Cerebellar nuclear complex (tissue), 1 donor: ENCODE measurements around the gene EYA2.

ENCODE experiments used
- DNase-seq, 2 experiments: peaks; one replicate each; lab custom pipeline; 2025; lab: John Stamatoyannopoulos, UW

EYA2 gene

DNA sequence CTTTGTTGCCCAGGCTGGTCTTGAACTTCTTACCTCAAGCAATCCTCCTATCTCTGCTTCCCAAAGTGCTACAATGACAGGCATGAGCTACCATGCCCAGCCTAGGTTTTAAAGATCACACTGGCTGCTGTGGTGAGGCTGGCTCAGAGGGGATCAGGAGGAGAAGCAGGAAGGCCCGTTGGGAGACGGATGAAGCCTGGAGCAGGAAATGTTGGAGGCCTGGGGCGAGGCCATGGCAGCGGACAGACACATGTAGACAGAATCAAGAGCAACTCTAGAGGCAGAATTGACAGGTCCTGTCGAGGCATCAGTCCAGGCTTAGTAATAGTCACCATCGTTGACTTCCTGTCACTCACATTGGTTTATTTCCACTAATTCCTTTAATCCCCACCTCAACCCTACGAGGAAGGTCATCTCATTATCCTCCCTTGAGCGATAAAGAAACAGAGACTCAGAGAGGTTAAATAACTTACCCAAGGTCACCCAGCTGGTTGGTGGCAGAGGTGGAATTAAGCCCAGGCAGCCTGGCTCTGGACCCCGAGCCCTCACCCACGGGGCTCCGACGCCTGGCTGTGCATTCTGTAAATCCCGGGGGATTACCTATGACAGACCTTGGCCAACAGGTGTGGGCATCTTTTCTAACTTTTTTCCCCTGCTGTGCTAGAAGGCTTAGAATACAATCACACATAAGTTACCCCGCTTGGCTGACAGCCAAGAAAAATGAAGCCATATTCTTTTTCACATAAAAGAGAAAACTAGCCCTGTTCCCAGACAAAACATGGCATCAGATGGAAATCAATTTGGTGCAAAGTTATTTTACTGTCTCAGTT is 113.4 kb downstream of the EYA2 start:
- DNase-seq: no peak

DNA sequence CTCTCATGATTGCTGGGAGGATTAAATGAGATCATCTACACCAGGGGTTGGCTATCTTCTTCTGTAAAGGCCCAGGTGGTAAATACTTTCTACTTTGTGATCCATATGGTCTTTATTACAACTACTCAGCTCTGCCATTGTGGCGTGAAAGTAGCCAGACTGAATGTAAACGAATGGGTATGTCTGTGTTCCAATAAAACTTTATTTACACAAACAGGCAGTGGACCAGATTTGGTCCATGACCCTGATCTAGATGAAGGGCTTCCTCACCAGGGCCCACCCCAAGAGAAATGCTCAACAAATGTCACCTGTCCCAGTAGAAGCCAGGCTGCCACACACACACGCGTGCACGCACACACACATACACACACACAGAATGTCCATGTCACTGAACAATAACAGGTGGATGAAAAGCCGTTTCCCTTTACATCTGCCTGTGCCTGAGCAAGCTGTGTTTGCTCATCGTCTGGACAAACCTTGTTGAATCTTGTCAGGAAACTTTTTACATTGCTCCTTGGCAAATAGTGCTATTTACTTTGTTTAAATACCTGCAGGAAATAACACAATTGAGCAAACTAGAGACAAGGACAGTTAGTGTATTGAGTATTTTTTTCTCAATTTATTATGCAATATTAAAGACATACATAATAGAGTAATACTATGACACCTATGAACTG is 114.3 kb downstream of the EYA2 start:
- DNase-seq: no peak

DNA sequence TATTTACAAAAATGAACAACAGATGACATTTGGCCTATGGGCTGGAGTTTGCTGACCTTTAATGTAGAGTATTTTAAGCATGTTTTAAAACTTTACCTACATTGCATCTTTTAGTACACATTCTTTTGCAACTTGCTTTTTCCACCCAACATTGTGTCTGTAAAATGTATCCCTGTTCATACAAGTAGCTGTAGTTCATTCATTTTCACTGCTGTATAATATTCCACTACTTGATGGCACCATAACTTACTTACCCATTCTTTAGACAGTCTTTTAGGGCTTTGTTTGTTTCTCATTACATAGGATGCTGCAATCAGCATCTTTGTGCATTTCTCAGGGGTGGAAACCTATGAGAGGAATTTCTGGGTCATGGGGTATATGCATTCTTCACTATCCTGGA is 115.1 kb downstream of the EYA2 start:
- DNase-seq: no peak

DNA sequence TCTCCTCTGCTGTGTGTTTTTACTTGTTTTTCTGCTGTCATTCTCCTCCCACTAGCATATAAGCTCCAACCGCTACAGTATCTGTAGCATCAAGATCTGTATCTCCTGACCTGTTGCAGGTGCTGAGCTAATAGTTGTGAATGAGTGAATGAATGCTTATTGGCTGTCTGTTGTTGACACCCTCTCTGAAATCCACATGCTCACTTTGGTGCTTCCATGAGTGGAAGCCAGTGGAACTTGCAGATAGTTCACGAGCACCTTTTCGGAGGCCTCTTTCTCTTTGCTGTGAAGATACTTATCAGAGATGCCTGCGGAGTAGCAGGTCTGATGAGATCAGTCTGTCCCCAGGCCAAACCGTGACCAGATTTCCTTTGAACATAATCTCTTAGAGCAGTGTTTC is 117.3 kb downstream of the EYA2 start:
- no peak for DNase-seq

DNA sequence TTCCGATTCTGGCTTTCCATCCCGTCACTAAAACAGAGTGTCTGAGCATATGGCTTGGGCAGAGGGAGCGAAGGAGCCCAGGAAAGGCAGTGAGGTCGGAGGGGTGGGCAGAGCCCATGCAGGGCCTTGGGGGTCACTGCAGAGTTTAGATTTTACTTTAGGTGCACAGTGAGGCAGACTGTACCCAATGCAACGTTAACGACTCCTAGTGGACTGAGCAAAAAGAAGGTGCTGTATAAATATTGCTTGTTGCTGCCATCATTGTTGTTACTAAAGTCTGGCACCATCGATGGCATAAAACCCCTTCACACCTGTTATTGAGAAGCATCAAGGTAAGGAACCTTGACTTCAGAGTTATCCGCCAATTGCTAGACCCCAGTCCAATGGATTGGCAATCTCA is 119.0 kb downstream of the EYA2 start:
- DNase-seq: no peak

DNA sequence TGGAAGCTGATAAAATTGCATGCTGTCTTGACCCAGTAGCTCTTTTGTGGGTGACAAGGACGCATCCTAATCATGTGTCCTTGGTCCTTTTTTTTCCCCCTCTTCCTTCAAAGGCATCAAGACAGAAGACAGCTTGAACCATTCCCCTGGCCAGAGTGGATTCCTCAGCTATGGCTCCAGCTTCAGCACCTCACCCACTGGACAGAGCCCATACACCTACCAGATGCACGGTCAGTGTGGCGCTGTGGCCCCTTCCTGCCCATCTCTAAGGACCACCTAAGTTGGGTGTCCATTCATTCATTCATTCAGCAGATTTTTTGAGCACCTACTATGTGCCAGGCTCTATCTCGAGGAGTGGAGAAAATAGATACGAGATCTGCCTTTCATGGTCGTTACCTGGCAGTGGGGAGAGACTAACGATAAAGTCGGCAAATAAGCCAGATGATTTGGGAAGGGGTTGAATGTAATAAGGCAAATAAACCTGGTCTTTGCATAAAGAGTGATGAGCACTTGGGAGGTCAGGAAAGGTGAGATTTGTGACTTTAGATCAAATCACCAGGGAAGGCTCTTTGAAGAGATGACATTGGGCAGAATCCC is 121.5 kb downstream of the EYA2 start:
- no peak for DNase-seq

DNA sequence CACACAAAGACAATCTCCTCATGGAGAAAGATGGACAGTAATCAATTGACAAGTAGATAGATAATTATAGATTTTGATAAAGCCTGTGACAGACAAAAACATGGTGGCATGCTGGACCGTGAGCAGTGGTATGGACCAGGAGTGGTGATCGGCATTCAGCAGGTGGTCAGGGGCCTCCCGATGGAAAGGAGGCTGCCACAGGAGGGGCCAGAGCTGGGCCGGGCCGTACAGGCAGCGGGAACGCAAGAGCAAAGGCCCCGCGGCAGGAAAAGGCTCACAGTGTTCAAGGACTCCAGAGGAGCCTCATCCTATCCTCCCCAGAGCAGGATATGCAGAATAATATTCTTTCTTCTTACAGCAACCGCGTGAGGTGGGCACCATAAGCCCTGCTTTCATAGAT is 123.7 kb downstream of the EYA2 start:
- DNase-seq: no peak

DNA sequence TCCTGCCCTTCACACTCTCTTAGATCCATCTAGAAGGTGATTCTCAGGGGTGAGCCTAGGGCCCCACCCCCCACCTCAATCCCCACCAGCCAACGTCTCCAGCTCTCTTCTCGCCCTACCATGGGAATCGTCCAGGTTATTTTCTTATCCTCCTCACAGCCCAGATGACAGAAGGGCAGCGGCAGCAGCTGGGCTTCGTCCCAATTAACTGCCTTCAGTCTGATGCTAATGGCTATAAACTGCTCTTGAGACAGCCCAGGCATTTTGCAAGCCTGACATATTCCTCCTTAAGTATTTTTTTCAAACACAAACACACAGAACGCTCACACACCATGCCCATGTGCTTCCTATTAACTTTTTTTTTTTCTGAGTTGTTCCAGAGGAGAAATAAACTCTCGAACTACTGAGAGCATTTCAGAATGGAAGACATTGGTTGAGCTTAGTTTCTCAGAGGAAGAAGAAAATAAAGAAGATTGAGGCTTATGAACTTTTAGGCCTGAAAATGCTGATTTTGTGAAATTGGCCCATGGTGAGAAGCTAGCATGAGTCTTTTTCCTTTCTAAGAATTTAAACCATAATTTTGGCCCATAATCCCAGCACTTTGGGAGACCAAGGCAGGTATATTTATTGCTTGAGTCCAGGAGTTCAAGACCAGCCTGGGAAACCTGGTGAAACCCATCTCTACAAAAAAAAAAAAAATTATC is 124.6 kb downstream of the EYA2 start:
- no peak for DNase-seq

DNA sequence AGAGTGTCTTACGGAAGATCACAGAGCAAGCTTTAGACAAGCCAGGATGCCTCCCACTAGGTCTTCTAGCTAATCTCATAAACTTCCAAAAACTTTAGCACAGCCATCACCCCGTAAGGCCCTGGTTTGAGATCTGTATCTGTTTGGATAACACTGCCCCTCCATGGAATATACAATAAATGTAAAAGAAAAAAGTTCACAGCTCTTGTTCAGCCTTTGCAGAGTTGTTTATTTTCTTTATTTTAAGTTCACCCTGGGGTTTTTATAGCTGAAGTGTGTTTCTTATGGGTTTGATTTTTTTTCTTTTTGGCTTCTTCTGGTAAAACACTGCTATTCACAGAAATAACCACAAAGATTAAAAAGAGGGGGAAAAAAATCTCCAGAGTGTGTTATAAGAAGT is 125.6 kb downstream of the EYA2 start:
- no peak for DNase-seq

DNA sequence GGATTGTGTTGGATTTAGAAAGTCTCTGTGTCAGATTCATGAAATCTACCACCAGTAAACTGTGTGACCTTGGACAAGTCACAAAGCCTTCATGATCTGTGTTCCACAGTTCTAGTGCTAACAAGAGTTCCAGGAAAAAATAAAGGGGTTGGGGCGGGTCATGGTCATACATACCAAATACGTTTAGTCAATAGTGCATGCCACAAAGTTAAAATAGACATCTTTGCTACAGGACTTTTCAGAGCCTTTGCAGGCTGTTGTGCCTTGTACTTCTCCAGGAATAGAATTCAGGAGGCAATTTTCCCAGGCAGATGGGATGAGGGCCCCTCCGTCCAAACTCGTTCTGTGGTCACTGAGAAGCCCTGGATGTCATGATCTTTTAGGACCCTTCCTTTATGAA is 127.2 kb downstream of the EYA2 start:
- DNase-seq: no peak

DNA sequence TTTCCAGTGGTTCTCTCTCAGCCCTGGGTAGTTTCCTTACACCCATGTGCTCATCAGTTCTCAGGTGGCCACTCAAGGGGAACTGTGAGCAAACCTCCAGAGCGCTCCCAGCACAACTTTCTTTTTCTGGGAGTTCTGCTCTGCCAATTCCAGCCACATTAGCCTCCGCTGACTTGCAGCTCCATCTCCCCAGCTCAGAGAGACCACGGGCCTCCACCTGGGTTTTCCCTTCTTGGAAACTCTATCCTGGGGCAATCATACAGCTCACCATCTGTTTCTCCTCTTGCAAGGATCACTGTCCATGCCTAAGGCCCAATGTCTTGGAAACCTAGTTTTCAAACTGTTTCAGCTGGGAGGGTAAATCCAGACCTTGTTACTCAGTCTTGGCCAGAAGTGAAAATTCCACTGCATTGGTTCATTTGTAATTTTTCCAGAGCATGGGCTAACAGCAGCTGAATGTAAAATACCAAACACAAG is 129.9 kb downstream of the EYA2 start:
- no peak for DNase-seq

DNA sequence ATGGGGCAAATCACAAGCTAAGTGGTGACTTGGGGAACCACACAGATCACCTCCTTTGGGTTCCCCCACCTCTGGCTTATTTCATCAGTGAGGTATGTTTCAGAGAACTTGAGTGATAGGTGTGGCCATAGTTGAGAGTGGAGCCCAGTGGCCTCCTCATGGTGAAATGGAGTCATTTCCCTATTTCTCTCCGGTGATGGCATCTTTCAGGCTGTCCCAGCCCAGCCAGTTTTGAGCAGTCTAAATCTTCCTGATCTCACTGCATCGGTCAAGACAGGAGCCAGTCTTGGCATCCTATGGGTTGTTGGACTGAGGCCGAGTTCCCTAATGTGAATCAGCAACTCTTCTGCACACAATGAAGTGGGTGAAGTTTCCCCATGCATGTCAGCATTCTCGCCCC is 132.4 kb downstream of the EYA2 start:
- no peak for DNase-seq

DNA sequence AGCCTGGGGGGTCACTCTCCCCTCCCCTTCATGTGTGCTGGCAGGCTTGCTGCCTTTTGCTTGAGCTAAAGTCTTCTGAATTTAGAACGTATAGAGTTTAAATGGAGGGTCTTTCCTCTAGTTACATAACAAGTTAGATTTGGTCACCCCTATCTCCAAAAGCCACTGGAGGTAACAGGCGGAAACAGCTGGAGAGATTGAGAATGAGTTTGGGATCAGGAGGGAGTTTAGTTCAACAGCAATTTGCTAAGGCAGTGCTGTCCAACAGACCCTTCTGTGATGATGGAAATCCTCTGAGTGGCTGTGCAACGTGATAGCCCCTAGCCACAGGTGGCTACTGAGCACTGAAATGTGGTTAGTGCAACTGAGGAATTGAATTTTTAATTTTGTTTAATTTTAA is 132.8 kb downstream of the EYA2 start:
- DNase-seq: no peak

DNA sequence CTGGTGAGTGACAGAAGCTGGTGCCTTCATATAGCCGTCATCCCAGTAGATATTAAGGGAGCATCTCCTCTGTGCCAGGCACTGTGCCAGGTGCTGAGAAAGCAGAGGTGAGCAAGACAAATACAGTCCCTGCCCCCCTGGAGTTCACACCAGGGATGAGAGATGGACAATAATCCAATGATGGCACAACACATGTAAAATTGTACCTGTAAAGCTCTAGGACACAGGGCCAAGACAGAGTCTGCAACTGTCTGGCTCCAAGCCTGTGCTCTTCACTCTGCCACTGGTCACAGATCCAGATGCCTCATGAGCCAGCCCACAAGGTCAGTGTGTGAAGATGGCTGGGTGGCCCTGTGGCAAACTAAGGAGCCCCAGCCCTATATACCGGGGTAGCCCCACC is 133.8 kb downstream of the EYA2 start:
- DNase-seq: no peak

DNA sequence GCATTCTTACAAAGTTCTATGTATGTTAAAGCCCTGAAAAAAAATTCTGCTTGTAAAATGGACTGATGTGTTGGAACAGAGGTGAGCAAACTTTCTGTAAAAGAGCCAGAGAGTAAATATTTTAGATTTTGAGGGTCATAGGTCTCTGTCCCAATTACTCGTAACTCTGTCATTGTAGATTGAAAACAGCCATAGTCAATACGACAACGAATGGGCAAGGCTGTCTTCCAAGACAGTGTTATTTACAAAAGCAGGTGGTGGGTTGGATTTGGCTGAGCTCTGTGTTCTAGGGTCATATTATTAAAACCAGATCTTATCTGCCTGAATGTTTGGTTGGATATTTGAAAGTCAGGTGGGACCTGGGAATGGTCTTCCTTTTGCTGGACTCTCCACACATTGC is 135.2 kb downstream of the EYA2 start:
- no peak for DNase-seq

DNA sequence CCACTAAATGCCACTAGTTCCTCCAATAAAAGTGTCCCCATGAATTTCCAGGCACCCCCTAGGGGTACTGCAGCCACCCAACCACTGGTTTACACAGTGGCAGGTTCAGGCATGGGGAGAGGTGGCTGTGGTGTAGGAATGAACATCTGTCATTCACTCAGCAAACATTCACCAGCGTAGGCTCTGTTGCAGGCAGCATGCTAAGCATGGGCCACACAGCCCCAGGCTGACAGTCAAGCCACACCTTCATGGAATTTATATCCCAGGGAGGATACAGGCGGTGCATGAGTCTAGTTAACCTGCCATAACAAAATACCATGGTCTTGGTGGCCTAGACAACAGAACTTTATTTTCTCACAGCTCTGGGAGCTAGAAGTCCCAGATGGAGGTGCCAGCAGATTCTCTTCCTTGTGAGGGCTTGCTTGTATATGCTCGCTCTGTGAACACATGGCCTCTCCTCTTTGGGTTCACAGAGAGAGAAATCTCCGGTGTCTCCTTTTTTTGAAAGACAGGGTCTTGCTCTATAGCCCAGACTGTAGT is 135.7 kb downstream of the EYA2 start:
- no peak for DNase-seq

DNA sequence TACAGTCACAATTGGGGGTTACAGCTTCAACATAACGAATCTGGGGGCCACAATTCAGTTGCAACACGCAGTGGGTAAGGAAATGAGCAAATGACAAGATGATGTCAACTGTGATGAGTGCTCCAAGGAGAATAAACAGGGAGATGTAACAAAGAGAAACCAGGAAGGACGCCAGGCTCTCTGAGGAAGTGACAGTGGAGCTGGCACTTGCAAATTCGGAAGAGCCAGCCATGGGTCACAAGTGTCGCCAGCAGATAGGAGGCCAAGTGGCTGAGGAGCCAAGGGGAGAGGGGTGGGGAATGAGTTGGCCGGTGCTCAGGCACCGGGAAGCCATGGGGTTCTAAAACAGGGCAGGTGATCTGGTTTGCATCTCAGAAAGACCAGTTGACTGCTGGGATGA is 136.4 kb downstream of the EYA2 start:
- no peak for DNase-seq

DNA sequence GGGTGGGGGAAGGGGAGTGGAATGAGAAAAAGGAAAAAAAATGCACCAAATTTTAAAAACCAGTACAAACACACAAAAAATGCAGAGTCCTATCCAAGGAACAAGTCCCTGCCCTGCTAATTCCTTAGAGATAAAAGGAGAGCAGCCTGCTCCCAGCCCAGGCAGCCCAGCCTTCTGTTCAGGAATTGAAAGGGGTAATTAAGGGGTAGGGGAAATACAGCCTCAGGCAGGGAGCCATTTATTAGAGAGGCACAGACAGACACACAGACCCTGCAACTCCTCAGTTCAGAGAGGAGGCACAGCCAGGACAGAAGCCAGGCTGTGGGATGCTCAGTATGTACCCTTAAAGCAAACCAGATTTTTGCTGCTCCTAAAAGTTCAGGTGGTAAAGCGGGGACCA is 137.2 kb downstream of the EYA2 start:
- DNase-seq: no peak

DNA sequence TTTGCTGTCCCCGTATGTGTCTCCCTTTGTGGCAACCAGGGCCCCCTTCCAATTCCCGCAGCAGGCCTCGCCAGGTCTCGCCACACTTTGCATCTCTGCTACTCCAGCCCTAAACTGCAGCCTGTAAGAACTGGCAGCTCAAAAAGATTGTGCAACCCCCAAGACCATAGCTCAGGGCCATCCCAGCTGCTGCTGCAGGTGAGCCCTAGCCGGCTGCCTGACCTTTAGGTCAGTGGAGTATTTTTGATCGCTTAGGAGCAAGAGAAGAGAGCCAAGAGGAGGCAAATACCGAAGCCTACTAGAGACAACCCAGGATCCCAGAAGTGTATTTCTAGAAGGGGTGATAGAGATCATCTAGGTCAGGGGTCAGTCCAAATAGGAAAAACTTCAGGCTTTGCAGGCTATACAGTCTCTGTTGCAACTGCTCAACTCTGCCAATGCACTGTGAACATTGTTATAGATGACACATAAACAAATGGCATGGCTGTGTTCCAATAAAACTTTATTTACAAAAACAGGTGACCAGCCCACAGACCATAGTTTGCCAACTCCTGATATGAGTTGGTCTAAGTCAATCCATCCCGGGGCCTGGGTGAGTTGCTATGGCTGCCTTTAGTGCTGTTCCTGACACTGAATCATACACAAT is 138.4 kb downstream of the EYA2 start:
- DNase-seq: no peak

DNA sequence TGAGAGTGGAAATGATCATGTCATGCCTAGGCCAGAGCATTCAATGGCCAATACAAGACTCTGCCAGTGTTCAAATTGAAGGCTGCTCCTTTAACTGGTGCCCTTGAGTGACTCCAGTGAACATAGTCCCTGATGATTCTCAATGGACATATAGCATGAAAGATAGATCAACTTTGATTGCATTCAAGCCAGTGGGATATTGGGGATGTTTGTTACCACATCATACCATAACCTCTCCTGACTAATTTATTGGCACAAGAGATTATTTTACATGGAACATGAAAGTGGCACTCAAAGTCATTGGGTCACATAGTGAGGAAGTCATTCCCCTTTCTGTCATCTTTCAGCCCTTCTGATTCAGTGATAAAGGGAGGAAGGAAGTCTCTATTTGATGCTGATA is 139.0 kb downstream of the EYA2 start:
- DNase-seq: no peak

DNA sequence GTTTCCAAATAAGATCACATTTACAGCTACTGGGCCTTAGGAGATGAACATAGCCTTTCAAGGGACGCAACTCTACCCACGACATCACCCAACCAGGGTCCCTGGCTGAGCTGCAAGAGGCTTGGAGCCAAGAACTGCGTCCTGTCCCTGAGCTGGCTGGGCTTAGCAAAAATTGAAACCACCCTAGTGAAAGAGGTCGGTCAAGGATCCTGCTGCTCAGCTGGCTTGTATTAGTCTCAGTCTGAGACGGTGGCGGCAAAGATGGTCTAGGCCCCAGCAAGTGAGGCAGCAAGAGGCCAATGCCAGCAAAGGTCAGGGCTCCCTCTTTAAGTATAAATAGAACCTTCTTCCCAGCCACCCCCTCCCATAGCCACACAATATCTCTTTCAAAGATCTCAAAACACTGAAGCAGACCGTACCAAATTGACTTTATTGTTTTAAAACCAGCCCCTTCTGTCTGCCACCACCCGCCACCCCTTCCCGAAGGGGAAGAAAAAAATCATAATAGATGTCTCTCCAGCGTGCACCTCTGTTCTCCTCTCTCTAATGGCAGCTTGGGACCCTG is 140.5 kb downstream of the EYA2 start:
- no peak for DNase-seq
